GM18526 (cell line): ENCODE results near the gene DAZ2.
"Not testable (repeated sequence)": the region's sequence is repeated elsewhere in the genome, so short reads cannot be mapped to it uniquely, and the experiment has no call there.

ENCODE experiments used
- POLR2A ChIP-seq: IDR thresholded peaks from 3 replicates; pipeline ENCODE4 v1.6.1; 2011; ENCODE audit not compliant: insufficient read length; ENCODE audit errors: extremely low read depth

Gene DAZ2, protein sequence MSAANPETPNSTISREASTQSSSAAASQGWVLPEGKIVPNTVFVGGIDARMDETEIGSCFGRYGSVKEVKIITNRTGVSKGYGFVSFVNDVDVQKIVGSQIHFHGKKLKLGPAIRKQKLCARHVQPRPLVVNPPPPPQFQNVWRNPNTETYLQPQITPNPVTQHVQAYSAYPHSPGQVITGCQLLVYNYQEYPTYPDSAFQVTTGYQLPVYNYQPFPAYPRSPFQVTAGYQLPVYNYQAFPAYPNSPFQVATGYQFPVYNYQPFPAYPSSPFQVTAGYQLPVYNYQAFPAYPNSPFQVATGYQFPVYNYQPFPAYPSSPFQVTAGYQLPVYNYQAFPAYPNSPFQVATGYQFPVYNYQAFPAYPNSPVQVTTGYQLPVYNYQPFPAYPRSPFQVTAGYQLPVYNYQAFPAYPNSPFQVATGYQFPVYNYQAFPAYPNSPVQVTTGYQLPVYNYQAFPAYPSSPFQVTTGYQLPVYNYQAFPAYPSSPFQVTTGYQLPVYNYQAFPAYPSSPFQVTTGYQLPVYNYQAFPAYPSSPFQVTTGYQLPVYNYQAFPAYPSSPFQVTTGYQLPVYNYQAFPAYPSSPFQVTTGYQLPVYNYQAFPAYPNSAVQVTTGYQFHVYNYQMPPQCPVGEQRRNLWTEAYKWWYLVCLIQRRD

DNA sequence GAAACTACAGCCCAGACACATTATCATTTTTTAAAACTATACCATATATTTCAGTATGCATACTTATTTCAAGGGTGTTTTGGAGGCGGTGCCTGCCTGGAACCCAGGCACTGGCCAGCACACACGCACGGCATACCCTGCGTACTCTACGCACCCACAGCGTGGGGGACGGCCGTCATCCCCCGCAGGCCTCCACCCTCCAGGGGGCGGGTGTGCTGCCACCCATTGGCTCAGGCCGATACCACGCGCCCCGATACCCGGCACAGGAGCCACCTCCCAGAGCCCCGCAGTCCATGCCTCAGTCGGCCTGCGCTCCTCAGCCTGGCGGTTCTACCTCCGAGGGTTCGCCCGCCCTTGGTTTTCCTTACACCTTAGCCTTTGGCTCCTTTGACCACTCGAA is at the start of gene DAZ2:
Gene DAZ2, plus strand, starts transcription at position 301 of the 400 bp plus-strand sequence. CDS start 208 bp downstream, outside the sequence.
- TF ChIP-seq POLR2A, result not testable (repeated sequence)

DNA sequence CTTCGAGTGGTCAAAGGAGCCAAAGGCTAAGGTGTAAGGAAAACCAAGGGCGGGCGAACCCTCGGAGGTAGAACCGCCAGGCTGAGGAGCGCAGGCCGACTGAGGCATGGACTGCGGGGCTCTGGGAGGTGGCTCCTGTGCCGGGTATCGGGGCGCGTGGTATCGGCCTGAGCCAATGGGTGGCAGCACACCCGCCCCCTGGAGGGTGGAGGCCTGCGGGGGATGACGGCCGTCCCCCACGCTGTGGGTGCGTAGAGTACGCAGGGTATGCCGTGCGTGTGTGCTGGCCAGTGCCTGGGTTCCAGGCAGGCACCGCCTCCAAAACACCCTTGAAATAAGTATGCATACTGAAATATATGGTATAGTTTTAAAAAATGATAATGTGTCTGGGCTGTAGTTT is 20.4 kb upstream of the DAZ2 start, which contains the start of gene DAZ1:
Gene DAZ1, minus strand, starts transcription at position 101 of the 400 bp plus-strand sequence. CDS start 208 bp downstream, outside the sequence.
- TF ChIP-seq POLR2A, result not testable (repeated sequence)
